GM19035 (cell line): ENCODE data around the gene KCNN3.

Experiments used
- ATAC-seq: cut with Tn5 transposase; IDR thresholded peaks from one replicate; pipeline ENCODE4 v1.9.1; 2021; ENCODE audit not compliant: unreplicated experiment

KCNN3 gene

DNA sequence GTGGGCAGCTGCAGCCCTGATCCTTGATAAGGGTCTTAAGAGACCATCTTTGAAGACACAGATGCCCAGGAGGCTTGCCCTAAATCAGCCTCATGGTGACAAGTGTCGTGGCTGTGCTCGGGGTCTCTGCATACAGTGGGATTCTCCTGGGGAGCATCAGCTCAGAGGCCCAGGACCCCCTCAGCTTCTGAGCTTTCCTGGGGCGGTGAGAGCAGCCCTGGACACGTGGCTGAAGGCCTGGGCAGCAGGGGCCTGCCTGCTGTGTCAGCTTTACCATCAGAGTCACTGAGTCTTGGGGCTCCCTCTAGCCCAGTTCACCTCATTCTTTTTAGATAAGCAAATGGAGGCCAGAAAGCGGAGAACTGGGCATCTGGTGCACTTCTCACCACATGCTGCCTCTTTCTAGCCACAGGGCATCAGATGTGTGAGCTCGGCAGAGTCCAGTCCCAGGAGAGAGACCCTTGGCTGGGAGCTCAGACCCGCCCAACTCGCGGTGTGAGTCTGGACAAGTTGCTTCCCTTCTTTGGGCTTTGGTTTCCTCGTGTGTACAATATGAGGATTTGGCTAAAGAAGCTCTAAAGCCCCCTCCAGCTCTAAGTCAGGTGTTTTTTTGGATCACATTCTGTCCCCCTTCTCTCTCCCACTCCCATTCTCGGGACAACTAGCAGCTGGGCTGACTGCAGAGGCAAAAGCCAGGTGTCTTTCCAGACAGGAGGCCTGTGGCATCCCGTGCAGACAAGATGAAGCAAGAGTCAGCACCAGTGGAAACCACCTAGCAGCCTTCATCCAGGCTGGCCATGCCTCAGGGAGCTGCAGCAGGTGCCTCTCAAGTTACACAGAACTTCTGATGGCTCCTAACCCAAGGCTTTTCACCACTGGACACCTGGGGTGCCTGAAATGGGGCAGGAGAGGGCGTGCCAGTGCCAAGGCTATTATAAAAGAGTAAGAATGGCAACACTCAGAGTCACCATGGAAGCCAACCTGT, 119.1 kb downstream of the KCNN3 start:
- ATAC-seq: no peak

- ATAC-seq: no peak
Measured at GRCh38 chr1:154749078-154749760, 120.9 kb downstream of the KCNN3 start.

DNA sequence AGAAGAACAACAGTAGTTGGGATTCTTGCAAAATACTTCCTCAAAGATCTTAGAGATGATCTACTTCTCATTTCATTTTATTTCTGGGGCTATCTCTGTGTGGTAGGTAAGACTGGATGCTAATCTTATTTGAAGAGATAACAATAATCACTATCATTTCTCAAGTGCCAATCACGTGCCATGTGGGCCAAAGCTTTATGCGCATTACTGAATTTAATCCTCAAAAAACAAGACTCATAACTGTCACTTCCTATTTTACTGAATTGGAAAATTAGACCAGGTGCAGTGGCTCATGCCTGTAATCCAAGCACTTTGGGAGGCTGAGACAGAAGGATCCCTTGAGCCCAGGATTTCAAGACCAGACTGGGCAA, 121.7 kb downstream of the KCNN3 start:
- no peak for ATAC-seq

DNA sequence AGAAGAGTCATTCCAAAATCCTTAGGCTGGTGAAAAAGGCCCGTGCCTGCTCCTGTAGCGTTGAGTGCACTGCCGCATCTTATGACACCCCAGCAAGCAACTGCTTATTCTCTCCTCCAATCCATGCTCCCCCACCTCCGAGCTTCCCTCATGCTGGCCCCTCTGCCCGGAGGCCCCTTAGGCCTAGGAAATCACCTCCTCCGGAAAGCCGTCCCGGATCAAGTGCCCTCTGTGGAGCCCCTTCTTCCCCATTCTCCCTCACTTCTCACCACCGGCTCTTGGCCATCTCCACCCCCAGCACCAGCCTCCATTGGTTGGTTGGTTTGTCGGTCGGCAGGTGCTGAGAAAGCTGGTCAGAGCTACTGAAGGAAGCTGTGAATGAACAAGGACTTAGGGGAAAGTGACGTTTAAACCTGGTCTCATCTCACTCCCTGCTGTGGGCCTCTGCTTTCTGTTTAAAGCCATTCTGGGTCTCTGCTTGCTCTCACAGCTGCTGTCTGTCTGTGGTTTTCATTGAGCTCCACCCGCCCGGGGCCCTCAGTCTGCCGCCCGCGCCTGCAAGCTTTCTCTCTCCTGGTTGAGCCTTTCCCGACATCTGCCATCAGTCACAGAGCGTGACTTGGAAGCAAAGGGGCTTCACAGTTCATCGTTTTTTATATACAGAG, 122.2 kb downstream of the KCNN3 start:
- peak; percentile 58 for ATAC-seq

GRCh38 chr1:154747380-154747739, 122.7 kb downstream of the KCNN3 start:
- ATAC-seq: no peak

- ATAC-seq: no peak
Measured at GRCh38 chr1:154746622-154747299, 123.3 kb downstream of the KCNN3 start.

- ATAC-seq: no peak
Measured at GRCh38 chr1:154745750-154746425, 124.2 kb downstream of the KCNN3 start.

GRCh38 chr1:154745286-154745731, 124.8 kb downstream of the KCNN3 start:
- no peak for ATAC-seq

DNA sequence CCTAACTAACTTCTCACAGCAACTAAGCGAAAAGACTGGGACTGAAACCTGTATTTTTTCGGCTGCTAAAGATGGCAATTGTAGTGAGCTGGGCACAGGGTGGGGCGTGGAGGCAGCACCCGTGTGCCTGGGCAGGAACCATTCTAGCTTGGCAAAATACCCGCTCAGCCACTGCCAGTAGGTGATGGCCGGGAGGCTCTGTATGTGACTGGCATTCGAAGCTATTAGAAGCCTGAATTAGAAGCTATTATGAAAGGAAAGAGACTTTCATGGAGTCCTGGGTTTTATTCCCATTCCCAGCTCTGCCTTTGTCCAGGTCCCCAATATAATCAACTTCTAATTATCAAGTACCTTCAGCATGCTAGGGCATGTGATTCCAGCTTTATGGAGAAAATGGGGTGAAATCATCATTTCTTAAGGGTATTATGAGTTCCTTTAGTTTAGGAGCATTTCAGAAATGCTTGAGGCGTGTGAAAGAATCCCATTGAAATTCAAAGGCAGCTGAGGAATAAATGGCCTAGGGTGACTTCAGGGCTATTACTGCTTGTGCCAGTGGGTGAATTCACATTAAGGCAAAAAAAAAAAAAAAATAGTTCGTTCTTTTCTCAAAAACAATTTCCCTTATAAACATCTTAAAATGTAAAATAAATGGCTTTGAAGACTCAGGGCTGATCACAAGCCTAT, 125.6 kb downstream of the KCNN3 start:
- ATAC-seq: no peak

GRCh38 chr1:154743526-154744036, 126.5 kb downstream of the KCNN3 start:
- no peak for ATAC-seq

GRCh38 chr1:154742606-154743005, 127.5 kb downstream of the KCNN3 start:
- no peak for ATAC-seq

DNA sequence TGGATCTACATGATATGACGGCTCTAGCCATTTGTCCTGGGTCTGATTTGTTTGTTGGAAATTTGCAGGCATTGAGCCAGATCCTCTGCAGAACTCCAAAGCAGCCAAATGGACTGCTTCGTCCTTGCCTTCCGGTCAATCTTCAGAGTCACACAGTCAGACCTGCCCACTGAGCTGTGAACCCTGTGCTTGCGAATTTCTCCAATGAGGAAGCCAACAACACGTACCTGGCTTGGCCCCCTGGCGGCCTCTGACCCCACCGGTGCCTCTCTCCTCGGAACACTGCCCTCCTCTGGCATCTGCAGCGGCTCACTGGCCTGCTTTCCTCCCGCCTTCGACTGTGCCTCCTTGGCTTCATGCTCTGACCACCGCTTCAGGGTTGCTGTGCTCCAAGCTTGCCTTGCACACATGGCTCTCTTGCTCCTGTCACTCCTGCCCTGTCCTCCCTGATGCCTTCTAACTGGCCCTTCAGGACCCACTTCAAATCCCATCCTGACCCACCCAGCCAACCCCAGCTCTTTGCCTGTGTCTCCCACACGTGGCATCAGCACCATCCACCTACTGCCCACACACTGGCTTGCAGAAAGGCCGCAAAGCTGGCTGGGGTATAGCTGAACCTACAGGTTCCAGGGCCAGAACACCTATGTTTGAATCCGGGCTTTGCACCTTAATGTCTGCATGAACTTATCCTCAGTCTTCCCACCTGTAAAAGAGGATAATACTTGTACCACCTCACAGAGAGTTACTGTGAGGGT, 128.2 kb downstream of the KCNN3 start:
- ATAC-seq: no peak

DNA sequence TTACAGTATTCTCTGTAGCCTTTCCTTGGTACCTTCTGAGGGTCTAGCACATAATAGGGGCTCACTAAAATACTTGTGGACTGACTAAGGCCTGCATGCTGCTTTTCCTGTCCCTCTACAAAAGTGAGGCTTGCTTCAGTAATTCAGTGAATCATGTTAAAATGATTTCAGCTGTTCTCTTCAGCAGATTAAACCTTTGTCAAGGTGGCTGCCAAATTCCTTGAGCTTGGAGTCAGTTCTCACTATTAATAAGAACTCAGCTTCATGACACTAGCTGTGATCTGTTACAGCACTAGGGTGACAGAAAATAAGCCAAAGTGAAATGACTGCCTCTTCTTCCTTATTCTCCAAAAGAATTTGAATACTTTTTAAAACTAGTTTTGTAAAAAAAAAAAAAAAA, 128.8 kb downstream of the KCNN3 start:
- no peak for ATAC-seq

DNA sequence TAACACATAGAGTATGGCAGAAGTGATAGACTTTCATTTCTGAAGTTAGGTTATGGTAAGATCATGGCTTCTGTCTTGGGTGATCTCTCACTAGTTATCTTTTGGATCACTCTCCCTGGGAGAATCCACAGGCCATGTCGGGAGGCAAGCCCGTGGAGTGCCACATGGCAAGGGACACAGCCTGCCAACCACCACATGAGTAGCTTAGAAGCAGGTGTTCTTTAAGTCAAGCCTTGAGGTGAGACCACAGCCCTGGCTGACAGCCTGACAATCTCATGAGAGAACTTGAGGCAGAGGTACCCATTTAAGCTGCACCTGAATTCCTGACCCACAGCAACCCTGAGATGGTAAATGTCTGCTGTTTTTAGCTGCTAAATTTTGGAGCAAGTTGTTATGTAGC, 130.4 kb downstream of the KCNN3 start:
- ATAC-seq: no peak

DNA sequence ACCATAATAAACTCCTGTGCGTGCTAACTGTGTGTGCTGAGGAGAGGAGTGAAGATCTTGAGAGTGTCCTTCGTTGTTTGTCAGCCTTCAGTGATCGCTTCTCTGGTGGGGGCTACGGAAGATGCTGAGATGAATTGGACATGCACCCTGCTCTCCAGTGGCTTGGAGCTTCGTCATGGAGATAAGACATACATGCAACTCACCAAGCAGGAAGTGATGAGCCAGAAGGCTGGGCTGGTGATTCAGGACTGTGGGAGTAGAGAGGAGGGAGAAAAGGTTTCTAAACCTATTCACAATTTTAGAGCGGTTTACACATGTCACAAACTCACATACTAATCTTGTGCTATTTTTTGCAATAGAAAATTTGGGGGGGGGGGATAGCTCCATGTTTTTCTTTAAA, 133.2 kb downstream of the KCNN3 start:
- ATAC-seq: no peak

GRCh38 chr1:154735804-154736168, 134.3 kb downstream of the KCNN3 start:
- no peak for ATAC-seq

DNA sequence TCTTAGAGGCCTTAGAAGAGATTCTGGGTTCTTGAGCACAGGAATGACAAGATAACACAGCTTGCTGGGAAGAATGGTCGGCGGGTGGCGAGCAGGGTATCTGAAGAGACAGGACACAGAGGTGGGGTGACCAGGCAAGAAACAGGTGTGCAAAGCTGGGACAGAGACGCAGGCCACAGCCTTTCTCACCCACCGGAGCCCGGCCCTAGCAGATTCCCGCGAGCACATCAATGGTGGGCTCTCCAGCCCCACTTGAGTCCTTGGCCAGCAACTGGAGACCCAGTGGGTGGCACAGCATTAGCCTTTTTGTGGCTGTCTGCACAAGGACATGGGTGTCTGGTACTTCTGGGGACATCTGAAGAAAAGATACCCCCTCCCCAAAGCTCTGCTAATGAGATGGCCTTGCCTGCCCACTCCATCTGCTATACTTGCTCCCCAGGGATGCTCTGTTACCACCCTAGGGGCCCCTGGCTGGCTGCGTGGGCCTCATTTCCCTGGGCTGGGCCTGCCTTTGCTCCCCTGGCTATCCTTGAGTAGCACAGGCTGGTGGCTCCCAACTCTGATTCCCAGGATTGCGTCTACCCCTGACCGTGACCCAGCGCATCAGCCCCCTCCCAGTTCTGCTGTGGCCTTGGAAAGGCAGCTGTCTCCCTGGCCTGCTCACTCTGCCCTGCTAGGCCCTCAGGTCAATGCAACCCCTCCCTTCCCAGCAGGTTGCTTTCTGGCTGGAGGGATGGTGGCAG, 134.8 kb downstream of the KCNN3 start:
- ATAC-seq: no peak

GRCh38 chr1:154733621-154734020, 136.5 kb downstream of the KCNN3 start:
- ATAC-seq: no peak
